OCI-LY1 (cell line): ENCODE results near the gene NDUFAF4.

Source experiments
- CTCF ChIP-seq: fragments of 200-600 bp; sonication (generic), shearing (Covaris generic); IDR thresholded peaks from 2 replicates; pipeline ENCODE4 v1.5.1; 2017; ENCODE audit warnings: mild to moderate bottlenecking, antibody characterized with exemption, low read length, moderate library complexity, mixed read lengths
- EZH2 ChIP-seq: fragments of 200-600 bp; sonication (generic), shearing (Covaris generic); IDR thresholded peaks from 2 replicates; pipeline ENCODE4 v1.8.0; 2017; ENCODE audit warnings: borderline replicate concordance, mixed run types, mild to moderate bottlenecking, antibody characterized with exemption, low read length, moderate library complexity, mixed read lengths

- TF ChIP-seq CTCF, result no peak
- TF ChIP-seq EZH2, result no peak
Measured at GRCh38 chr6:96862560-96862959, 35.1 kb downstream of the NDUFAF4 start.
